GM21723 (cell line): ENCODE data around the gene DRG1.
A peak's percentile ranks its signal among the peaks of the same experiment; 100 is the strongest.
"Not testable (repeated sequence)": the region's sequence is repeated elsewhere in the genome, so short reads cannot be mapped to it uniquely, and the experiment has no call there.

ENCODE experiments used
- ATAC-seq: cut with Tn5 transposase; IDR thresholded peaks from one replicate; pipeline ENCODE4 v1.9.1; 2021; ENCODE audit warnings: mild to moderate bottlenecking, moderate library complexity; ENCODE audit not compliant: unreplicated experiment

The DRG1 gene

DNA sequence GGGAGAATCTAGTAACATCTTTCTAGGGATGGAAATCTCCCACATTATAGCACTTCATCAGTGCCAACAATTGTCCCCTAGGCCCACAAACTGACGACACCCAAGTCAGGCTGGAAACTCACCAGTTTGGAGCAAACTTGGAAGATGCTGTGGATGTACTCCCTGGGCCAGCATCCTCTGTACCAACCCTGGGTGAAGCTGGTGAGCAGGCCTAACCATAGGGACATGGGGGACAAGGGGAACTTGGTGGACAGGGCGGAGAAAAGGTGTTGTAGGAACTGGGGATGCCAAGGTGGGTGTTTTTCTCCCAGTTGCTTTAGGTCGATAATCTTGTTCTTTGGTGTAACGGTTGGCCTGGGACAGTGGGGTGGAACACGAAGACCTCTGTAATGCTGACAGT, 42.2 kb downstream of the DRG1 start:
- no peak for ATAC-seq

DNA sequence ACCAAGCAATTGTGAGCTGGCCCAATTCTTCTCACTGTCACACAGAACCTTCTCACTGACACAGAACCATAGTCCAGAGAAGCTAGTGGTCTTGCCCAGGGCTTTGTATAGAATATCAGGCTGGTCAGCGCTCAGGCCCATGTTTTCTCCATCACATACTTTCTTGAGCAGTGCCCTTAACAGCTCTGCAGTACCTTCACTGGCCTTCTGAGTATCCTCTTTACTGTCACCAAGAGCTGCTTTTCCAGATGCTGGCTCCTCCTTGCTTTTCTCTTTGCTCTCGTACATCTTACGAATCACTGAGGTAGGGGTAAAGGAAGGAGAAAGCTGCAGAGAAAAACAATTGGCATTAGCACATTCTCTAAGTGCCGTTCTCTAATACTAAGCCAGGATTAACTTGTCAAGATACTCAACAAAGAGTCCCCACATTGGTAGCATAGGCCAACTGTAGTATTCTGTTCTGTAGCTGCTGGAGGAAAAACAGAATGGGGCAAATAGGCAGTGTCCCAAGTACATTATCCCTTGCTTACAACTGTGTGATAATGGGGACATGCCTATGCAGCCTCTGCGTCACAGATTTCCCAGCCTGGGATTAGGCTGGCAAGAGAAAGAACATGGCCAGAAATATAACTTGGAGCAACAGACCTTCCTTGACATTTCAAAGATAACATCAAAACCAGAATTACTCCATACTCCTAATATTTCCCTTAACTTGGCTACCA, 43.5 kb downstream of the DRG1 start:
- no peak for ATAC-seq

- ATAC-seq = no peak
Observed at GRCh38 chr22:31443516-31443915, 44.1 kb downstream of the DRG1 start.

GRCh38 chr22:31445642-31446041, 46.2 kb downstream of the DRG1 start:
- ATAC-seq = no peak

DNA sequence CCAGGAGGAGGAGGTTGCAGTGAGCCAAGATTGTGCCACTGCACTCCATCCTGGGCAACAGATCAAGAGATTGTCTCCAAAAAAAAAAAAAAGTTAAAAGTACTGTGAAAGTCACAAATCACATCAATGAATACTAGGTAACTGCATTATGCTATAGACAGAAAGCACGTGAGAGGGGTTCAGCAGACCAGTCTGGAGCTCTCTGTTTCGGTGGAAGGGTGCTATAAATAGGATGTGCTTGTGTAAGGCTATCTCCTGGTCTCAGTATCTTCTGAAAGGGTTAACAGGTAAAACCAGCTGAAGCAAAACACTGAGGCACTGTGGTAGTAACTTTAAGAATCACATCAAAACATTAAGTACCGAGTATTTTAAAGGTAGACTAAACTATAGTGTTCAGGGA, 46.8 kb downstream of the DRG1 start:
- ATAC-seq = no peak

- no peak for ATAC-seq
Observed at GRCh38 chr22:31446767-31447166, 47.4 kb downstream of the DRG1 start.

- ATAC-seq = no peak
Observed at GRCh38 chr22:31447337-31447736, 47.9 kb downstream of the DRG1 start.

- ATAC-seq = no peak
Observed at GRCh38 chr22:31448382-31448781, 49.0 kb downstream of the DRG1 start.

GRCh38 chr22:31449506-31449905, 50.1 kb downstream of the DRG1 start:
- no peak for ATAC-seq

GRCh38 chr22:31451709-31452571, 52.5 kb downstream of the DRG1 start:
- ATAC-seq = no peak

GRCh38 chr22:31461699-31462098, 62.3 kb downstream of the DRG1 start:
- ATAC-seq = no peak

GRCh38 chr22:31465307-31465706, 65.9 kb downstream of the DRG1 start:
- ATAC-seq = no peak

DNA sequence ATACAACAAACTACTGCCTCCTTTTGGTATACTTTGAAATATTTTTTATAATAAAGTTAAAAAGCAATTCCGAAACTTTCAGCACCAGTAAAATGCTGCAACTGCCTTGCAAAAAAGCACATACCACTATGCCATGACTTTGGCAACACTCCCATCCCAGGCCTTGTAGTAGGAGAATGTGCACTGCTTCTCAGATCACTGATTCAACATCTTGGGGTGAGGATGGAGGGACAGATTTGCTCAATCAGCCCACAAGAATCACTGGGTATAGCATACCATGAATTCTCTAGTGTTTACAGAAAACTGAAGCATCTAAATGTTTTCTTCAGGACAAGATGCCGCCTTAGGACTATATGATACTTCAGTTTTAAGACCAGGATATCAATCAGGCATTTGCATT, 75.3 kb downstream of the DRG1 start:
- no peak for ATAC-seq

DNA sequence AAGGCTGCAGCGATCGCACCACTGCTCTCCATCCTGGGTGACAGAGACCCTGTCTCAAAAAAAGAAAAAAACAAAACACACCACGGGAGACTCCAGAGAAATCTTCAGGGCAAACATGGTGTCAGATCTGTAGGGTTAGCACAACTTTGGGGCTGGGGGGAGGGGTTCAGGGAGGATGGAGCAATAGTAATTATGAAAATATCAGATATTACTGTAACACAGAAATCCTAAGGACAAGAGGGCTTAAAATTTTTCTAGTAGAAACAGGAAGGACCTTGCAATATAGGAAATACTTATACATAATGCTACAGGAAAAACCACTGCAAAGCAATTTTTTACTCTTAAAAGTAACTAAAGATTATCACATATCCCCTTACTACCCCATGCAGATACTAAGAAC, 76.4 kb downstream of the DRG1 start:
- ATAC-seq = no peak

- peak; percentile 79 for ATAC-seq
Observed at GRCh38 chr22:31477329-31477728, 77.9 kb downstream of the DRG1 start.

GRCh38 chr22:31481129-31481528, 81.7 kb downstream of the DRG1 start:
- ATAC-seq = no peak

DNA sequence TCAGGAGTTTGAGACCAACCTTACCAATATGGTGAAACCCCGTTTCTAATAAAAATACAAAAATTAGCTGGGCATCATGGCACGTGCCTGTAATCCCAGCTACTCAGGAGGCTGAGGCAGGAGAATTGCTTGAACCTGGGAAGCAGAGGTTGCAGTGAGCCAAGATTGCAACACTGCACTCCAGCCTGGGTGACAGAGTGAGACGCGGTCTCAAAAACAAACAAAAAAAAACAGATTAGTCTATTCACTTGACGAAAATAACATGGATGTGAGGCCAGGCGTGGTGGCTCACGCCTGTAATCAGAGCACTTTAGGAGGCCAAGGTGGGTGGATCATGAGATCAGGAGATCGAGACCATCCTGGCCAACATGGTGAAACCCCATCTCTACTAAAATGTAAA, 83.1 kb downstream of the DRG1 start:
- not testable (repeated sequence) for ATAC-seq
